ENCODE data around the gene BBS9.
"Not testable (repeated sequence)": the region's sequence is repeated elsewhere in the genome, so short reads cannot be mapped to it uniquely, and the experiment has no call there.

Gene BBS9

DNA sequence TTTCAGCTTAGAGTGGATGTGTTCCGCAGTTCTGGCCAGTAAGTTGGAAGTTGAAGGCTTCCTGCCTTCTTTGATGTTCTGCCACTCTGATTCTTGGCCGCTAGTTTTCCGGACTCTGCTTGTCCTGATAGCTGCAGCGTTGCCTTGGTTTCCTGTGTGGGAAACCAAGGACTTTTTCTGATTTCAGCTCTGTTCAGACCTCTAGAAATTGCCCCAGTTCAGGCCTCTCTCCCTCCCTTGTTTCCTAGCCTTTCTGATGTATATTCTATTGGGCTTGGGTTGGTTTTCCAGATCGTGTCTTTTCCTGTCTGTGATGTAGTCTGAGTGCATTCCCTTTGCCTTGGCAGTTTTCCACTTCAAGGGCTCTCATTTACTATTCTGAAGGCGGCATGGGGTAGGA, 318.7 kb downstream of the BBS9 start:
- DNase-seq: no peak

DNA sequence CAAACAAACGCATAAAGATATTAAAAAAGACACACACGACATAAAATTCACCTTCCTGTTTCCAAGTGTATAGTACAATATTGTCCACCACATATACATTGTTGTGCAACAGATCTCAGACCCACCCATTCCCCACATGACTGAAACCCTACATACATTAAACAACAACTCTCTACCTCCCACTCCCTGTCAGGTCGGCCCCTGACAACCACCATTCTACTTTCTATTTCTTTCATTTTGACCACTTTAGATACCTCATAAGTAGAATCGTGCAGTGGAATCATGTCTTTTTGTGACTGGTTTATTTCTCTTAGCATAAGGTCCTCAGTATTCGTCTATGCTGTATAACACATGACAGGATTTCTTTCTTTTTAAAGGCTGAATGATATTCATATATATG, 320.5 kb downstream of the BBS9 start:
- no peak for DNase-seq

DNA sequence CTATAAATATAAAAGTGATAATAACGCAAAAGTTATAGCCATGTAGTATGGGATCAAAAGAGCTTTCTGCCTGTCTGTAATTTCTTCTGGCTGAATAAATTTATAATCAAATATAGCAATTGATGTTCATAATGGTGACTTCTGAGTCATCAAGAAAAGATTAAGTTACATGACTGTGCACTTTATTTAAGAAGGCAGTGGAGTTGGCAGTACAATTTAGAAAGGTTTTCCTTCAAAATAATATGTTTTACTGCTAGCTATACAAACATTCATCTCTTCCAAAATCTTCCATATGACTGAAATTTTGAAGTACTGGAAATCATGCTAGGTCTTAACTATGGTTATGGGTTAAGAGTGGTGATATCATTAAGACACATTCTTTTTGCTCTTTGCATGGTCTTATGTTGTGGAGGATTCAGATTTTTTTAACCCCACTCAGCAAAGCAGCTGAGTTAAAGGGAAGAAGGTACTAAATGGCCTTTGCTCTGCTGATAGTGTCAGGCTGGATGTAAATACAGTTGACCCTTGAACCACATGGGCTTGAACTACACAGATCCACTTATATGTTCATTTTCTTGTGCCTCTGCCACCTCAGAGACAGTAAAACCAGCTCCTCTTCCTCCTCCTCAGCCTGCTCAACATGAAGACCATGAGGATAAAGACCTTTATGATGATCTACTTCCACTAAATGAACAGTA, 323.6 kb downstream of the BBS9 start:
- no peak for DNase-seq

DNA sequence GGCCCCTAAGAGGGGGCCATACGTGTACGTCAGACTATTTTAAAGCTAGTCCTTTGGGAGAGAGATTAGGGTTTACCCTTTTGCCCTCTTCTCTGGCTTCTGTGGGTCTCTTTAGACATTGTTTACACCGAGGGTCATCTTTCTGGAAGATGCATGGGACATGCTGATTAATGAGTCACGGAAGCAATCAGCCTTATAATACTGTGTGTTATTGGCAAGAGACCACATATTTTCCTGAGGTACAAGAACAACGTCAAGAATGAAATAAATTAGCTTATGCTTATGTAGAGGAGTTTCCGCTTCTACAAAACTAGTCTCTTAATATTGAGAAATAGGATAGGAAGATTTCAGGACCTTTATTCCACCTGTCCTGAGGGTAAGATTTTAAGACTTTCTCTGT, 327.7 kb downstream of the BBS9 start:
- DNase-seq: no peak

DNA sequence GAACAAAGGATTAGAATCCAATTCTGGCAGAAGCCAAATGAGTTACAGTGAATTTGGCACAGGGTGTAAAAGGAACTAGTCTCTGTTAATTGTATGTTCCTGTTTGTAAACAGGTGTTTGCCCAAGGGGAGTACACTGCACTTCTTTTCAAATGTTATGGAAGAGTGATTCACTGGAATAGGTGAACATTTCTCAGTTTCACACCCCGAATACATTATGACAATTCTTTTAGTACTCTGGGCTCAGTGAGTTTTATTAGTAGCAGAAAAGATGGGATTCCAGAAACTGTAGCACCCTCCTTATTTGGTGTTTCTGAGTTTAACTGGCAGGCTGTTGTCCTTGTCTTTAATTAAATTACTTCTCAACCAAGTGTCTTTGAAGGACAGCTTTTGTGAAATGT, 329.2 kb downstream of the BBS9 start:
- DNase-seq: no peak

DNA sequence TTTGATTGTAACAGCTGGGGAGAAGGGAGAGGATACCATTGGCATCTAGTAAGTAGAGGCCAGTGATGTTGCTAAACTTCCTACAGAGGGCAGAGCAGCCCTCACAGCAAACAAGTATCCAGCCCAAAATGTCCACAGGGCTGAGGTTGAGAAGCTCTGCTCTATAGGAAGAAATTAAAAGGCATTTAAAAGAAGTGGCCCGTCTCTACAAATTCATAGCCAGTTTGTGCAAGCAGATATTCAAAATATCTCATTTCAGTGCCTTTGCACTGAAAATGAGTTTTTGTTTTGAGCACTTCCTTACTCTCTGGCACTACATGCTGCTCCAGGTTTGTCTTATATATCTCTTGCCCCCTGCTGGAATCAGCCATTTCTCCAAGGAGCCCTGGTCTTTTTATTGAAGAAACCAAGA, 330.0 kb downstream of the BBS9 start:
- DNase-seq: peak; percentile 1

DNA sequence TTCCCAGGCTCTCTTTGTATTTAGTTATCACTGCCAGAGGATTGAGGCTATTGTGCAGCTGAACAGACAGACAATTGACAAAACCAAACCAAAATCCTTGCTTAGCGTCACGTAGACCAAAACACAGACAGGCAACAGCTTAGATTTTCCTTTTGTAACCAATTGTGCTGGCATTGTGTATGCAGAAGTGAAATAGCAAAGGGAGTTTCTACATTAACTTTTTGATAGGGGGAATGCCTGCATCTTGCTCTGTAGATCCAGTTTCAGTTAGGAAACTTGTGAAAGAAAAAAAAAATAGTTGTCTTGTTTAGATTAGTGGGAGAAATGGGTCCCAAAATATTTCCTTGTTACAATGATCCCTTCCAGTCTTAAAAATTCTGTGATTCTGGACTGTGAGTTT, 333.8 kb downstream of the BBS9 start:
- DNase-seq: no peak

DNA sequence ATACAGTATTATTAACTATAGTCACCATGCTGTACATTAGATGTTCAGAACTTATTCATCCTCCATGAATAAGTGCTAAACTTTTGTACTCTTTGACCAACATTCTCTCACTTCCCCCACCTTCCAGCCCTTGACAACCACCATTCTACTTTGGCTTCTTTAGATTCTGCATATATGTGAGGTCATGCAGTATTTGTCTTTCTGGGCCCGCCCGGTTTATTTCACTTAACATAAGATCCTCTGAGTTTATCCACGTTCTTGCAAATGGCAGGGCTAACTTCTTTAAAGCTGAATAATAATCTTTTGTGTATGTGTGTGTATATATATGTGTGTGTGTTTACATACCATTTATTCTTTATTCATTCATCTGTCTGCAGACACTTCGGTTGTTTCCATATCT, 336.8 kb downstream of the BBS9 start:
- no peak for DNase-seq

DNA sequence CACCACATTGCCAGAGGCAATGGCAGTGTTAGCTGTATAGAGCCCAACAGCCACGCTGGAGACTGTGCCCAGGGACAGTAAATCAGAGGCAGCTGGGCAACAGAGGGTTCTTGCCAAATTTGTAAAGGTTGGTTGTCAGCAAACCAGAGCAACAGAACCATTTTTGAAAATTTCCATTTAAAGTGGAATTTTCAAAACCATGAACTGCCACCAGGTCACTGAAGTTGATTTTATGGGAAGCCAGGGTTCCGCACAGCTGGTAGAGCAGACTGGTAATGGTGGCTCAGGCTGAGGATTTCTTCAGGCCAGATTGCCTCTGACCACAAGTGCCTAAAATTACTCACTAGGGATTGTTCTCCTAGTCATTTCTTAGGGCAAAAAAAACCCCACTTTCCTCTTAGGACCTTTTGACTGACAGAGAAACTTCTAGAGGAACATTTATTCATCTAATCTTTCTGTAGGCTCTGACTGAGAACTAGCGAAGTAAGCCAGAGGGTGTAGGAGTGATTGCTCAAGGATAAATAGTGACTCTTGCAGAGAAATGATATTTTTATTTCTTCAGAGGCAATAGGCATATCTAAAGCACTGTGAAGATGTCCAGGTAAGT, 342.4 kb downstream of the BBS9 start:
- DNase-seq: no peak

DNA sequence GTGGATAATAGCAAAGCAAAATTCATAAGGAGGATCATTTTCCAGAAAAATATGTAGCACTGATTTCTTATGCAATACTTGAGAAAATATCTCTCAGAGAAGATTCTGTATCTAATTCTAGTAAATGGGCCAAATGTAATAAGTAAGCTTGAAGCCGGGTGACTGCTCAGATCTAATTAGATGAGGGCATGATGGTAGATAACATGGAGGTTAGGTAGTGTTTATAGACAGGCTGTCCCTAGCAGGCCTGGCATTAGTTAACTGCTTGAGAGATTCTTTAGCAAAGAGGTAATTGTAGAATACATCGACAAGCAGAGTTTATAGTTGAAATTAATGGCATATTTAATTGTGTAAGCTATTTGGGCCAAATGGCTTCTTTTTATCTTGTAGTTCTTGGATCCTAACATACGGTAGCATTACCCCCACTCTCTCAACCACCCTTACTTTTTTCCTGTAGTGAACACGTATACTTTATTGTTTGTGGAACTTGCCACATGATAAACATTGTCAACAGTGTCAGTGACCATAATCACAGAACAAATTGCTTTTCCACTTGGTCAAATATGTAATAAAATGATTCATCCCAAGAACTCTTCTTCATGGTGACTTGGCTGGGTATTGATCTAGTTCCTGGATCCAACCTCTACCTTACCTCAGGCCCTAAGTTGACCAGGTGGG, 343.1 kb downstream of the BBS9 start:
- no peak for DNase-seq

DNA sequence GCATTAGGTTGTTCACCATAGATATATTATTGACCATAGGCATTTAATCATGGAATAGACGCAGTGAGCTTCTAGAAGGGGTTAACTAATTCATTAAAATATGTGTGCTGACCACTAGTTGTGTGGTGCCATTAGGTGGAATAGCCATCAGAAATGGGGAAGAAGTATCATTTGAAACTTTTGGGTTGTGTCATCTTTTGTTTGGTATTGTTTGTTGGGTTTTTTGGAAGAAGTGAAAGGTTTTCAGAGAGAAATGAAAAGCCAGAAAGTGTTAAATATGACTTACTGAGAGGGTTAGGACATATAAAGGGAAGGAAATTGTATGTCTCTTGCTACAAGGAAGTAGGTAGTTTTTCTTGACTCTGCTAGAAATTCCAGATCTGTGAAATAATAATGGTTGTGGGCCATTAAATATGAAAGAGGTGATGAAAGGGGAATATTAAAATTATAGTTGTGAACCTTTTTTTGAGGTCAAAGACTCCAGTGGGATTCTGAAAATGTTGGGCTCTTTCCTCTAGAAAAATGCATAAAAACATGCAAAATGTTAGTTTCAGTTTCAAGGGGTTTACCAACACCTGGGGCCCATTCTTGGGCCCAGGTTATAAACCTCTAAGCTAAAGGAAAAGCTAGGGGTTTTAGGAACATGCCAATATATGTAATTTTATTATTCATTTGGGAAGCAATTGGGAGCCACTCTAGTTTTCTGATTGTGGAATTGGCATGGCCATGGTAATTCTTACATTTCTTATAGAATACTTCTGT, 348.5 kb downstream of the BBS9 start:
- DNase-seq: no peak

DNA sequence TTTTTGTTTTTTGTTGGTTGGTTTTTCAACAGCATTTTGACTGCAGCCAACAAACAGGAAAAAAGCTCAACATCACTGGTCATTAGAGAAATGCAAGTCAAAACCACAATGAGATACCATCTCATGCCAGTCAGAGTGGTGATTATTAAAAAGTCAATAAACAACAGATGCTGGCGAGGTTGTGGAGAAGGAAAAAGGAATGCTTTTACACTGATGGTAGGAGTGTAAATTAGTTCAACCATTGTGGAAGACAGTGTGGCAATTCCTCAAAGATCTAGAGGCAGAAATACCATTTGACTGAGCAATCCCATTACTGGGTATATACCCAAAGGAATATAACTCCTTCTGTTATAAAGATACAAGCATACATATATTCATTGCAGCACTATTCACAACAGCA, 355.1 kb downstream of the BBS9 start:
- not testable (repeated sequence) for DNase-seq

DNA sequence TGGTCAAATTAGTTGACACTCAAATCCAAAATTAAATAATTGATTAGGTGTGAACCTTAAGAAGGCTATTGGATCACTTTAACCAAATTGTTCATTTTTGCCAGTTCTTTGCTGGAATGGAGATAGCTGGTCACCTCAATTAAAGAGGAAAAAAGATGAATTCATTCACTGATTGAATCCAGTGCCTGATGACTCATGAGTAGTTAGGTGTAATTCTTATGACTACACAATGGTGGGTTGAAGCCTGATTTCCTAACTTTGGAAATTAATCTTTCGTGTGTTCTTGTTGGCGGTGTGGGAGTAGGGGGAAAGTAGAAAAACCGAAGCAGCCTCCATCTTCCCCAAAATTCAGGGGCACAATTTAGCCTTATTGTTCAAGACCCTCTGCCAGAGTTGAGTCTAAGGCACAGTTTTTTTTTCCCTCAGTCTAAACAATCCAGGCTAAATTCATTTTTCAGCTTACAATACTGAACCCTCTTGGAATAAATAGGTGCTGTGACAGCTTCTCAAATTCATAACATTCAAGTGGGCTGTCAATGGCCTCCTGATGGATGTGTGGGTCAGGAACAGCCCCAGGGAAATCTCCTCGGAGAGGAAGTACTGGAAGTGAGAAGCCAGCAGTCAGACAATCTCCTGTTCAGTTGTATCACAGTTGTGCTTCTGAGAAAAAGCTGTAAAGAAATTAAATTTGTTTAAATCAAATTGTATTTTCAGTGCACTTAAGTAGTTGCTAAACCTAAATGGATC, 356.6 kb downstream of the BBS9 start:
- no peak for DNase-seq

DNA sequence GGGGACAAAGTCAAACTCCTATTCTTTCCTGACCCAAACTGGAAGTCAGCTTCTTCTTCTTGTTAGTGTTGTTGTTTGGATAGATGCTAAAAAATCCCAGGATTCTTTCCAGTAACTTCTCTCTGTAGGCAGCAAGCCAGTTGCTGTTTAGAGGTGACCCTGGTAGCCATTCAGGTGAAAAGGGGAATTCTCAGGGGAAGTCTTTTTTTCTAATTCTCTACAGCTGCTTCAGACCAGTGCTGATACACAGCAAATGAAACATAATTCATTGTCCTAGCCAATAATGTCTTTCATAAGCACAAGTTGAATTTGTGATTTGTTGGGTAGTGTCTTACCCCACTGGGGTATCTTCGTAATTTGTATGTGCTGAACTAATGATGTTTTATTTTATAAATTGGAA, 357.3 kb downstream of the BBS9 start:
- no peak for DNase-seq

DNA sequence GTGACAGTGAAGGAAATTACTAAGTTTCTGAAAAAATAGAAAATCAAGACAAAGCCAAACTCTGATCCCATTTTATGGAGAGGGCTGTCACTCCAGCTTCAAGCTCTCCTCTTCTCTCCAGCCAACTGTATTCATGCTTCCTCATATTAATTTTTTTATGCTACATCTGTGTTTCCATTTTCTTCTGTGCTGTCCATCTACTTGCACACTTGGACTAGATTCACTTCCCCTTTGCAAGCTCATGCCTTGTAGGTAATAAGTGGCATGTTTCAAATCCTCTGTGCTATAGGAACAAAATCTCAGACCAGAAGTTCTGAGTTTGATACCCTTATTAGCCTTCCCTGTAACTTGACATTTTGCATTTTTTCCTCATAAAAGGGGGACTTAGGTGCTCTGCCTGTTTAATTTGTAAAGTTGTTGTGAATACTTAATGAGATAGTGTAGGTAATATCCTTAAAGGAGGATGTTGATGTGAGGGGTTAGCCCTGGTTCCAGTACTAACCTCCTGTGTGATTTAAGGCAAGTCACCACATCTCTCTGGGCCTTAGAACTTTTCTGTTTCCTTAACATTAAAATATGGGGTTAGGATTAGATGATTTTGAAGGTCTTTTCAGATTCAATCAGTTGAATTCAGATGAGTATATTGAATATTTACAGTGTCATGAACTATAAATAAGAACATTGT, 358.8 kb downstream of the BBS9 start:
- no peak for DNase-seq

DNA sequence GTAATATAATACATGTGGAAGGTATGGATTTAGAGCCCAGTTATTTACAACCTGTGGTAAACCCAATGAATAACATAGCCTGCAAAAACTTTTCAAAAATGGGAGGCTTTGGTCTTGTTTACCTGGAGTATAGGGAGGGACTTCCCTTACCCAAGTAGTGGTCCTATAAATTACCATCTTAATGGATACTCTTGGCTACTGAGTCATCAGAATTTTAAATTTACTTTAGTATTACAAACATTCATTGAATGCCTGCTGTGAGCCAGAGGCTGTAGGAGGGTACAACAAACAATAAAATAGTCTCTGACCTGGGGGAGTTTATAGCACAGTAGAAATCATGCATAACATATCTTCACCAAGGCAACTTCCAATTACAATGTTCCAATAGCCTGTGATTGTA, 365.1 kb downstream of the BBS9 start:
- DNase-seq: no peak

DNA sequence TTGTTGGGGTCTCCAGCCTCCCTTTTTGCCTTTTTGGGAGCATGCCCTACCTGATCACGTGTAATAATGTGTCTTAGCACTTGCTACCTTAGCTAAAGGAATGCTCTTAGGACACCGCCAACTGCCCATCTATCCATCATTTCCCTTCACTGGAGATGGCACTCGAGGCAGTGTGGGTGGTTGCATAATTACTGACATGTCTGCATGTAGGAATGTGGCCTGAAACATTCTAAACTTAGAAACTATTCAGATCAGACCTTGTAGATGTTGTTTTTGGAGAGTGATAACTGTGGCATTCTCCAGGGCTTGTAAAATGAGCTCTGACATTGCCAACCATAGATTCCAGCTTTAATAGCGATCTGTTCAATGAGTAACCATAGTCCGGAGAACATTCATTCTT, 365.8 kb downstream of the BBS9 start:
- no peak for DNase-seq

DNA sequence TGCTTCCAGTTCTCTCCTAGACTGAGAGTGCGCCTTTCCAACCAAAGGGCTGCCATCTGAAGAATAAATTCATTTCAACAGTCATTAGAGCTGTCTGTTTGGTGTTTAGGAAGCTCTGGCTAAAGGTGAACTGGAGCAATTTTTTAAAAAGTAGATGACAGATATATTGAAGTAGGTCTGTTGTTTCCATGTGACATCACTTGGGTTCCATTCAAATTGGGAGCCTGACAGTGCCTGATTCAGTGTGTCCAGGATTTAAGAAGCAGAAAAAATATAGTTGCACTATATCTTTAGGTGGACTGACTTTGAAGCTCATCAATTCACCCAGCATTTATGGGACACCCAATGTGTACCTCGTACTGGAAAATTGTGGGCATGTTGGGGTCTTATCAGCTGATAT, 367.7 kb downstream of the BBS9 start:
- no peak for DNase-seq

DNA sequence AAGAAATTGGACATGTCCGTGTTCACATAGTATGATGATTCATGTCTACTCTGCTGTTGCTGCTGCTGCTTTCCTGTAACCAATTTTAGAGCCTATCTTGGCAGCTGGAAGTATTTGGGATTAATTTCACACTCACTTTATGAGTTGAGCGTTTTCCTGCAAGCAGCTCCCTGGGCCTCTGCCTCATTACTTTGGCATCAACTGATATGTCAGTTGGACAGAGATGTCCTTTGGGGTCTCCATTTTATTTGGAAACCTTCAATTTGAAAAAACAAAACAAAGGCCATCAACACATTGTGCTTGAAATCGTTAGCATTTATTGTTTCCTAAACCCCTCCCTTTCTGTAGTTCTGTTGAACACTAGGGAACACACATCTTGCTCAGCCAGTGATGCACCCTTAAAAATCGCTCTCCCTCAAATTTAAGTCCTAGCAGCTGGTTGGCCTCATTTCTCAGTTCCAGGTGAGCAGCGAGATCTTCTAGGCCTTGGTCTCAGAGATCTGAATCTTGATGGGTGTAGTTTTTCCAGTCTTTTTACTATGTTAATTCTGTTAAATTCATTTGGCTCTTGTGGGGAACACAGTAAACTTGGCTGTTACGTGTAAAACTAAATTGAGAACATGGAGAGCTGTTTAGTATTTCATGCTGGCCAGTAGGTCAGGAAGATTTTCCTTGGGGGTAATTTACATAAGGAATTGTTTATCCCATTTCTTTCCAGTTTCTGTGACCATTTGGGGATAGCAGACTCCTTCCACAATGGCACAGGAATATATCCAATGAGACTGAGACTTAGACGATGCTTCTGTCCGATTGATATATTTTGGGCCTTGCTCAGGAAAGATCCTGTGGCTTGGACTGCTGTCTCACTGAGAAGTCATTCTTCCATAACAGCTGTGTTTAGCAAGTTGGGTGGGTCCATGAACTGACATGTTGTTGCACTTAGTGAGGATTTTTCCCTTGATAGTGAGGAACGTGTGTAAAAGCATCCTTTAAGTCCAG, 371.6 kb downstream of the BBS9 start:
- no peak for DNase-seq

DNA sequence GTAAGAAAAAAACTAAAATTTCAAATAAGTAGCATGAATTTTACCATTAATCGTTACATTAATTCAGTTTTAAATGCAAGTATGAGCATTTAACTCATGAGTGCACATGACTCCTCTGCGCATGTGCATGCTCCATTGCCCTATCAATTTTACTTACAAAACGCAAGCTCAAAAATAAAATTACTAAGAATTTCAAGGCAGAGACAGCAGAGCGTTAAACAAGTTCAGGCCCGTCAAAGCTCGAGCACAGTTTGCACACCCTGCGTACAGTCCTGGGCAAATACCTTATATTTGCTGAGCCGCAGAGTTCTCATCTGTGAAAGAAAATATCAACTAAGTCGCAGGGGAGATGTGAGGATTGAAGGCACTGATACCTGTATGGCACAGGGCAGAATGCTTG, 373.6 kb downstream of the BBS9 start:
- DNase-seq: no peak

DNA sequence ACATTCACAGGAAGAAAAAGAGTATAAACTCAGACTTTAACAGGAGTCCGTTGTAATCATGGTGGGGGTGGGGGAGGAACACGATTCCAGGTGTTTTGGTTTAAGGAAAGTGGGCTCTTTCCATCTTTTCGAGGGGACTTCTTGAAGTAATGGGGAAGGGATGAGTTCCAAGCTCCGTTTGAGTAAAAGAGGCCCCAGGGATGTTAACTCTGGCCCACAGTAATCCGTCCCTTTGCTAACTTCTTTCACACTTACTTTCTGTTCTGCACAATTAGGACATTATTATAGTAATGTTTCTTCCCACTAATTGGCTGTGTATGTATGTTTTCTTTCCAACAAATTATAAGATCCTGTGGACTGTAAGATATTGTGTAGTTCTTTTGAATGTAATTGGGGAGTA, 374.4 kb downstream of the BBS9 start:
- DNase-seq: no peak
